ENCODE data around the gene LDB2.

Gene LDB2

GRCh38 chr4:16670727-16671126, 227.7 kb downstream of the LDB2 start:
- H3K4me1 ChIP-seq (ENCODE audit: insufficient read depth, low read length, poor library complexity, severe bottlenecking): no peaks in the 10 kb centered on the region
- no peaks in the 10 kb centered on the region for H3F3A ChIP-seq (ENCODE audit: low read depth)
- no peaks in the 10 kb centered on the region for H3K36me3 ChIP-seq (ENCODE audit: insufficient read depth, low read length)
- H3K27me3 ChIP-seq (ENCODE audit: insufficient read depth, low read length, poor library complexity, severe bottlenecking): no peaks in the 10 kb centered on the region
- no peaks in the 10 kb centered on the region for H3K9me2 ChIP-seq (replicated peaks; ENCODE audit: low read depth, low read length)
- H4K20me1 ChIP-seq (ENCODE audit: insufficient read depth, low read length, poor library complexity, severe bottlenecking): no peaks in the 10 kb centered on the region
- H3K79me2 ChIP-seq (ENCODE audit: insufficient read depth, low read length): no peaks in the 10 kb centered on the region
- no peak overlapping the region for H2AFZ ChIP-seq (ENCODE audit: low read length)
- H3K9ac ChIP-seq (ENCODE audit: low read depth, low read length, poor library complexity, severe bottlenecking): no peak overlapping the region
- H3K9me3 ChIP-seq (ENCODE audit: insufficient read depth, low read depth, low read length): no peaks in the 10 kb centered on the region
- no peak overlapping the region for H3K4me2 ChIP-seq (ENCODE audit: low read depth, low read length, poor library complexity, severe bottlenecking)
- TF ChIP-seq CTCF (conservative IDR thresholded peaks at IDR 0.05; ENCODE audit: low read length): no peak
- no peak for TF ChIP-seq EZH2phosphoT487 (IDR thresholded peaks at IDR 0.05; ENCODE audit: borderline replicate concordance)
- H3K4me3 ChIP-seq (ENCODE audit: low read length, poor library complexity, severe bottlenecking): no peak overlapping the region

DNA sequence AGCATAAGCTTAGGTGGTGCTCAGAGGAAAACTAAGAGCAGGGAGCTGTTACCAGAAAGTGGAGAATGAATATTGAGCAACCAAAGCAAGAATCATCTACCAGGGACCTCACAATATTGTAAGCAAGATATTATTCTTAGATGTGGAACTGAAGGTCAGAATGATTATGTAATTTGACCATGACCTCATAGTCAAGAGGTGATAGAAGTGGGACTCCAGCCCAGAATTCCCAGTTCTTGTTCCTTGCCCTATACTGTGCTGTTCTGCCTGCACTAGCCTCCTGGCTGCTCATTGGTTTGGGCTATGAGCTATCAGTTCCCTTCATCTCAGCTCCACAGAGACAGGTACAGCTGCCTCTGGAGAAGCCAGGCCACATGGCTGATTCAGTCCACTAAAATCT, 229.4 kb downstream of the LDB2 start:
- Histone ChIP-seq H4K20me1 (ENCODE audit: insufficient read depth, low read length, poor library complexity, severe bottlenecking) (no peaks in the 10 kb centered on the region), H3K27me3 (ENCODE audit: insufficient read depth, low read length, poor library complexity, severe bottlenecking) (no peaks in the 10 kb centered on the region), H3K4me1 (ENCODE audit: insufficient read depth, low read length, poor library complexity, severe bottlenecking) (no peaks in the 10 kb centered on the region), H3K36me3 (ENCODE audit: insufficient read depth, low read length) (no peaks in the 10 kb centered on the region), H3F3A (ENCODE audit: low read depth) (no peaks in the 10 kb centered on the region), H3K4me3 (ENCODE audit: low read length, poor library complexity, severe bottlenecking) (no peak overlapping the region), H3K9ac (ENCODE audit: low read depth, low read length, poor library complexity, severe bottlenecking) (no peak overlapping the region), H3K79me2 (ENCODE audit: insufficient read depth, low read length) (no peaks in the 10 kb centered on the region), H3K9me2 (replicated peaks; ENCODE audit: low read depth, low read length) (no peaks in the 10 kb centered on the region), H3K4me2 (ENCODE audit: low read depth, low read length, poor library complexity, severe bottlenecking) (no peak overlapping the region), H2AFZ (ENCODE audit: low read length) (no peak overlapping the region), H3K9me3 (ENCODE audit: insufficient read depth, low read depth, low read length) (no peaks in the 10 kb centered on the region)
- TF ChIP-seq CTCF (conservative IDR thresholded peaks at IDR 0.05; ENCODE audit: low read length) (no peak), EZH2phosphoT487 (IDR thresholded peaks at IDR 0.05; ENCODE audit: borderline replicate concordance) (no peak)

DNA sequence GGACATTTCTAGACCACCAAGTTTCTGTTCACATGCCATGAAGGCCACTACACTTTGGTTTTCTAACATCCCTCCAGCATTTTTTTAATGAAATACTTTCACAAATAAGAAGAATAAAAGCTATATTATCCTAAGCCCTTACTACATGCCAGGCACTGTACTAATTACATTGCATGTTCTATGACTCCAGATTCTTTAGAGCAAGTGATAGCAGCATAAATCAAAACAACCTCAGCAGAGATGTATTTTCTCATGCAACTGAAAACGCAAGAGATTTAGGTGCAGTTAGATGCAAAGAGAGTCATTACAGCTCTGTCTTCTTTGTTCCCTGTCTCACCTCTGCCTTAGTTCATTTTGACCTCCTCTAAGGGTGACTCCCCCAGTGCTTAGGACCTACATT, 230.0 kb downstream of the LDB2 start:
- Histone ChIP-seq H3K4me2 (ENCODE audit: low read depth, low read length, poor library complexity, severe bottlenecking) (no peak overlapping the region), H3K4me1 (ENCODE audit: insufficient read depth, low read length, poor library complexity, severe bottlenecking) (no peaks in the 10 kb centered on the region), H2AFZ (ENCODE audit: low read length) (no peak overlapping the region), H3K36me3 (ENCODE audit: insufficient read depth, low read length) (no peaks in the 10 kb centered on the region), H3K9me3 (ENCODE audit: insufficient read depth, low read depth, low read length) (no peaks in the 10 kb centered on the region), H3F3A (ENCODE audit: low read depth) (no peaks in the 10 kb centered on the region), H3K4me3 (ENCODE audit: low read length, poor library complexity, severe bottlenecking) (no peak overlapping the region), H4K20me1 (ENCODE audit: insufficient read depth, low read length, poor library complexity, severe bottlenecking) (no peaks in the 10 kb centered on the region), H3K9ac (ENCODE audit: low read depth, low read length, poor library complexity, severe bottlenecking) (no peak overlapping the region), H3K9me2 (replicated peaks; ENCODE audit: low read depth, low read length) (no peaks in the 10 kb centered on the region), H3K27me3 (ENCODE audit: insufficient read depth, low read length, poor library complexity, severe bottlenecking) (no peaks in the 10 kb centered on the region), H3K79me2 (ENCODE audit: insufficient read depth, low read length) (no peaks in the 10 kb centered on the region)
- TF ChIP-seq EZH2phosphoT487 (IDR thresholded peaks at IDR 0.05; ENCODE audit: borderline replicate concordance) (no peak), CTCF (conservative IDR thresholded peaks at IDR 0.05; ENCODE audit: low read length) (no peak)

All from Loucy (cell line).